Nephron (organoid): ENCODE data around the gene ATP9A.

Source experiments
- H3K27ac Mint-ChIP-seq, 3 experiments: 2 replicates each; pipeline ENCODE4 v1.8.0; 2020; ENCODE audit warnings: mixed read lengths in 3 of 3, mild to moderate bottlenecking in 2 of 3, moderate library complexity in 1 of 3
- H3K27me3 Mint-ChIP-seq: 2 replicates; pipeline ENCODE4 v1.8.0; 2021; ENCODE audit warnings: low read depth, mild to moderate bottlenecking, moderate library complexity, mixed read lengths
- H3K36me3 Mint-ChIP-seq: 2 replicates; pipeline ENCODE4 v1.8.0; 2020; ENCODE audit warnings: low read depth, mixed read lengths
- H3K4me1 Mint-ChIP-seq: 2 replicates; pipeline ENCODE4 v1.8.0; 2020; ENCODE audit warnings: mixed read lengths
- H3K4me3 Mint-ChIP-seq, 3 experiments: 2 replicates each; pipeline ENCODE4 v1.8.0; 2020; ENCODE audit warnings: mild to moderate bottlenecking in 3 of 3, mixed read lengths in 3 of 3, moderate library complexity in 2 of 3
- H3K9me3 Mint-ChIP-seq: 2 replicates; pipeline ENCODE4 v1.8.0; 2020; ENCODE audit warnings: mixed read lengths
- TF ChIP-seq, protein P1 (sequence below), 3 experiments: fragments of 200-600 bp; sonication (generic); IDR thresholded peaks; one replicate each; pipeline ENCODE4 v1.5.0; 2021; ENCODE audit warnings: antibody characterized with exemption in 3 of 3; ENCODE audit not compliant: unreplicated experiment in 3 of 3

Gene ATP9A

DNA sequence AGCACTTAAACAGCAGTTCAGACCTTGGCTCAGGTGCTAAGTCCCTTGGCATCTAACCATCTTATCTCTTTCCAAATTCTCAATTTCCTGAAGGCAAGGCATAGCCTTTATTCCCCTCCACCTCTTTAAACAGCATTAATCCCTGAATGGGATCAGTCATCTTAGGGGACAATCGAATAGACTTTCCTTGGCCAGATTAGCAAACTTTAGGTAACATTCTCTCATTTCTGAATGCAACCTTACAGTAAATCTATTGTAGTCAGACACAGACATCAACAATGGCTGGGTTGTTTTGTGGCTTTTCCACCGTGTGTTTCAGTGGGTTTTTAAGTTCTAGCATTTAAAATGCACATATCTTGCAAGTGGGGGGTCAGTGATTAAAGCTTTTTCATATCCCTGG is 56.8 kb downstream of the ATP9A start:
- H3K4me3 Mint-ChIP-seq = no peak overlapping the region
- no peaks in the 10 kb centered on the region for H3K9me3 Mint-ChIP-seq
- peak overlapping the region in 2 of 3 experiments; percentile 32 to 65 for H3K27ac Mint-ChIP-seq
- H3K27me3 Mint-ChIP-seq = peaks cover 3% of the 10 kb centered on the region
- peaks cover 17% of the 10 kb centered on the region for H3K36me3 Mint-ChIP-seq
- peaks cover 37% of the 10 kb centered on the region for H3K4me1 Mint-ChIP-seq
- TF ChIP-seq, protein P1, sequence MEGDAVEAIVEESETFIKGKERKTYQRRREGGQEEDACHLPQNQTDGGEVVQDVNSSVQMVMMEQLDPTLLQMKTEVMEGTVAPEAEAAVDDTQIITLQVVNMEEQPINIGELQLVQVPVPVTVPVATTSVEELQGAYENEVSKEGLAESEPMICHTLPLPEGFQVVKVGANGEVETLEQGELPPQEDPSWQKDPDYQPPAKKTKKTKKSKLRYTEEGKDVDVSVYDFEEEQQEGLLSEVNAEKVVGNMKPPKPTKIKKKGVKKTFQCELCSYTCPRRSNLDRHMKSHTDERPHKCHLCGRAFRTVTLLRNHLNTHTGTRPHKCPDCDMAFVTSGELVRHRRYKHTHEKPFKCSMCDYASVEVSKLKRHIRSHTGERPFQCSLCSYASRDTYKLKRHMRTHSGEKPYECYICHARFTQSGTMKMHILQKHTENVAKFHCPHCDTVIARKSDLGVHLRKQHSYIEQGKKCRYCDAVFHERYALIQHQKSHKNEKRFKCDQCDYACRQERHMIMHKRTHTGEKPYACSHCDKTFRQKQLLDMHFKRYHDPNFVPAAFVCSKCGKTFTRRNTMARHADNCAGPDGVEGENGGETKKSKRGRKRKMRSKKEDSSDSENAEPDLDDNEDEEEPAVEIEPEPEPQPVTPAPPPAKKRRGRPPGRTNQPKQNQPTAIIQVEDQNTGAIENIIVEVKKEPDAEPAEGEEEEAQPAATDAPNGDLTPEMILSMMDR (IDR thresholded peaks at IDR 0.05; ENCODE audit: unreplicated experiment in 3 of 3) = no peak

DNA sequence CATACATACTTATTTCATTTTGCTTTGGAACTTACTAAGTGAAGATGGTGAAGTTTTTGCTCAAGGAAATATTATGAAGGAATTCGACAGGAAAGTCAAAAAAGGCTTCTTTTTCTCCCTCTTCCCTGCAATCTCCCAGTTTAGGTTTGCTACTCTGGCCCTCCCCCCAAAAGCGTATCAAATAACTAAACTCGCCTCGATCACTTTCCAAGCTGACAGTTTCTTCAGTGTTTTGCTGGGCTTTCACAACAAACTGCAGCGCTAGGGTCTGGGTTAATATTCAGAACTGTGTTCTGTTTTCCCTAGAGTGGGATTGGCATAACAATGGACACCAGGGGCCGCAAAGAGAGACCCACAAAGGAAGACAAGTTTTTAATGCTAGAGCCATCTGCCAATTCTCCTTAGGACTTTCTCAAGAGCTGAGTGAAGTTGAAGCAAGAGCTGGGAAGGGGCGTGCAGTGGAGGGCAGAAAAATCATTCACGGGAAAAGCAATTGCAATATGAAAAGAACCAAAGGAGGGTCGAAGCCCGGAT is 57.8 kb downstream of the ATP9A start:
- Mint-ChIP-seq H3K4me3 (peak overlapping the region in 1 of 3 experiments; percentile 2), H3K27ac (peak overlapping the region; percentile 32 to 65 (median 47)), H3K27me3 (peaks cover 3% of the 10 kb centered on the region), H3K9me3 (no peaks in the 10 kb centered on the region), H3K4me1 (peaks cover 40% of the 10 kb centered on the region), H3K36me3 (peaks cover 17% of the 10 kb centered on the region)
- TF ChIP-seq, protein P1 (IDR thresholded peaks at IDR 0.05; ENCODE audit: unreplicated experiment in 3 of 3) = no peak

DNA sequence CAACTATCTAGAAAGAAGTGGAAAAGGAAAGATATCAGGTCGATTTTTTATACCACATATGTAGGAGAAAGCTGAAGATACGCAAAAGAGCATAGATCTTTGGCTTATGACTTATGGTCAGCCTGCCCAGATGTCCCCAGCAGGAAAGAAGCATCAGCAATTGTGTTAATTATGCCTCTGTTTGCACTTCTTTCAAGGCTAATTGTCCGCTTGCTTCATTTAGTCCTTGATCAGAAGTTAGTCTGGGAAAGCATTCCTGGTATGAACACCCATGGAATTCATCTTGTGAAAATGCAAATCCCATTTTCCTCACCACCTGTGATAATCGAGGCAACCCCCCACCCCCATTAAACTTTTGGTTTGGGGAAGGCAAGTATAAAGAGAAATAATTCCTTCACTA is 62.8 kb downstream of the ATP9A start:
- H3K4me3 Mint-ChIP-seq = no peak overlapping the region

DNA sequence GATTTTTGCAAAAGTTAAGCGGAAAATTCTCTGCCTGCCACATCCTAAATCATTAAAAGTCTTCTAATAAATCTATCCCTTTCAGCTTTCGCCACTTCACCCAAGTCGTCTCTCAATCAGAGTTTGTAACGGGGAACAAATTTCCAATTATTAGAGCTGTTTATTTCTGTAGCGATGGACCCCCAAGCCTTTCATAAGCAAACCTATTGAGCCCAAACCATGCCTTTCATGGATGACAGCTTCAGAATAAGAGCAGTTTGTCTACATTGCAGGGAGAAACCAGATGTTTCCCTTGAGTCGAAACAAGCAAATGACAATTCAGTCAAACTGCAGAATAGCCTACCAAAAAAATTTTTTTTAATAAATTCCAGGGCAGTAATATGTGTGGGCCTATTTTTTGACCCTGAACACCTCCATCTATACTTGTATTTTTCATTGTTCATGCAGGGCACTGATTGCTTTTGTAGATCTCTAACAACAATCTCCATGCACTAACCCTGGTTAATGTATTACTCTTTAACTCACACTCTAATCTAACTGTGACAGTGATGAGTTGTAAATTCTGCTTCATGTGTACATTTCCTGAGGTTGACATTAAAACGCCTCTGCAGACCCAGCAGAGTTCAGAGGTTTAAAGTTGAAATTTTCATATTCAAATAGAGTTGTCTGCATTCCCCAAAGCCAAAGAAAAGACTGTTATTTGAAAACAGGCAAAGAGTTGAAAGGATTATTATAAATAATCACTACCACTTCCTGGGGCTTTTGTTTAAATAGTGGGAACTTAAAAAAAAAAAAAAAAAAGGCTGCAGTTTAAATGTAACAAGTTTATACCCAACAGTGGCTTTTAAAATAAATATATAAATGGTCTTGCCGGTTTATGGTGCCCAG is 64.5 kb downstream of the ATP9A start:
- H3K9me3 Mint-ChIP-seq = no peaks in the 10 kb centered on the region

More for the DNA sequence above, 62.8 kb downstream of the ATP9A start:
- Mint-ChIP-seq H3K27ac (peak overlapping the region; percentile 30 to 97 (median 94)), H3K36me3 (peaks cover 7% of the 10 kb centered on the region), H3K4me1 (peaks cover 51% of the 10 kb centered on the region), H3K27me3 (no peaks in the 10 kb centered on the region), H3K9me3 (no peaks in the 10 kb centered on the region)
- TF ChIP-seq, protein P1 (IDR thresholded peaks at IDR 0.05; ENCODE audit: unreplicated experiment in 3 of 3) = no peak

DNA sequence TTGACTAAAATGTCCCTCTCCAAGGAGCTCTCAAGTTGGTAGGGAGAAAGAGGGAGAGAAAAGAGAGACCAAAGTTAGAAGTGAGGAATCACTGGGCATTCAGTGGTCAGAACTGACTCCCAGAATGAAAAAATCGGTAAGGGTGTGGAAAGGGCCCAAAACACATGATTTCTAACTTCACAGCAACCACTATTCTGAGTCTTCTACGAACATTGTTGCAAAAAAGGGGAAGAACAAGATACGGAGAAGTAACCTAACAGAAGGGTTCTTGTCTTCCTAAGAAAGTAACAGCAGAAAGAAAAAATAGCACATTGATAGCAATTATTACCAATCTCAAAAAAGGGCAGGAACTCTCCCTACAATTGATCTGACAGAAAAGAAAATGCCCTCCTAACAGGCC is 65.6 kb downstream of the ATP9A start:
- H3K4me3 Mint-ChIP-seq = peak overlapping the region in 2 of 3 experiments; percentile 1 to 20
- H3K27ac Mint-ChIP-seq = peak overlapping the region; percentile 93 to 97 (median 94)
- H3K4me1 Mint-ChIP-seq = peaks cover 60% of the 10 kb centered on the region
- H3K9me3 Mint-ChIP-seq = no peaks in the 10 kb centered on the region
- peaks cover 5% of the 10 kb centered on the region for H3K36me3 Mint-ChIP-seq
- H3K27me3 Mint-ChIP-seq = no peaks in the 10 kb centered on the region
- TF ChIP-seq, protein P1 (IDR thresholded peaks at IDR 0.05; ENCODE audit: unreplicated experiment in 3 of 3) = no peak

More for the DNA sequence above, 64.5 kb downstream of the ATP9A start:
- Mint-ChIP-seq H3K4me1 (peaks cover 49% of the 10 kb centered on the region), H3K36me3 (peaks cover 7% of the 10 kb centered on the region), H3K27me3 (no peaks in the 10 kb centered on the region), H3K27ac (peak overlapping the region; percentile 93 to 97 (median 94)), H3K4me3 (peak overlapping the region; percentile 32 to 49 (median 45))
- TF ChIP-seq, protein P1 (IDR thresholded peaks at IDR 0.05; ENCODE audit: unreplicated experiment in 3 of 3) = no peak
